HEK293 (cell line): ENCODE measurements around the gene DCDC2.

ENCODE experiments used
- CTCF ChIA-PET: fragments of 350-600 bp; formaldehyde crosslinking; extraction: SDS; loops from one replicate; lab custom pipeline; 2021; ENCODE audit warnings: antibody characterized with exemption; lab: Yijun Ruan, JAX
- POLR2A ChIA-PET: fragments of 300-600 bp; formaldehyde crosslinking; extraction: SDS; loops from one replicate; lab custom pipeline; 2020; ENCODE audit warnings: antibody characterized with exemption, inconsistent platforms; lab: Yijun Ruan, JAX
- H3K27ac ChIP-seq: fragments of 200-500 bp; sonication (Bioruptor generic); 2 replicates; pipeline ENCODE4 v1.5.1; 2014; ENCODE audit warnings: low read depth, low read length, control low read depth, inconsistent platforms; ENCODE audit errors: extremely low read depth
- H3K36me3 ChIP-seq, 2 experiments: fragments of 200-500 bp in 1 of 2; sonication (Bioruptor generic) in 1 of 2; 1 replicate in 1 of 2; 2 replicates in 1 of 2; pipeline ENCODE4 v1.5.1; 2014 to 2017; ENCODE audit warnings: inconsistent platforms in 2 of 2, low read length in 2 of 2; ENCODE audit not compliant: control insufficient read depth in 2 of 2, insufficient read depth in 1 of 2
- H3K4me1 ChIP-seq: fragments of 200-500 bp; sonication (Bioruptor generic); 2 replicates; pipeline ENCODE4 v1.5.1; 2014; ENCODE audit warnings: mild to moderate bottlenecking, low read length, inconsistent platforms; ENCODE audit not compliant: control insufficient read depth, insufficient read depth
- H3K4me3 ChIP-seq: 2 replicates; pipeline ENCODE4 v1.5.1; 2011; ENCODE audit warnings: low read depth, mild to moderate bottlenecking, control low read depth, low read length, moderate library complexity
- H3K9me3 ChIP-seq: fragments of 200-500 bp; sonication (Bioruptor generic); 2 replicates; pipeline ENCODE4 v1.5.1; 2014; ENCODE audit warnings: low read depth, low read length, inconsistent platforms; ENCODE audit not compliant: control insufficient read depth, insufficient read depth
- HIC1 ChIP-seq: fragments of 450-650 bp; formaldehyde crosslinking; IDR thresholded peaks from 2 replicates; pipeline ENCODE4 v1.5.1; 2016; ENCODE audit warnings: missing biosample characterization, missing genetic modification characterization
- PRDM10 ChIP-seq: fragments of 450-650 bp; formaldehyde crosslinking; IDR thresholded peaks from 2 replicates; pipeline ENCODE4 v1.5.1; 2016; ENCODE audit warnings: missing biosample characterization, missing genetic modification characterization
- SCRT1 ChIP-seq: fragments of 450-650 bp; formaldehyde crosslinking; IDR thresholded peaks from 2 replicates; pipeline ENCODE4 v1.5.1; 2016; ENCODE audit warnings: missing biosample characterization, missing genetic modification characterization, borderline replicate concordance
- ZBTB17 ChIP-seq: fragments of 450-650 bp; formaldehyde crosslinking; IDR thresholded peaks from 2 replicates; pipeline ENCODE4 v1.5.1; 2016; ENCODE audit warnings: missing biosample characterization, missing genetic modification characterization
- ZBTB6 ChIP-seq: fragments of 450-650 bp; formaldehyde crosslinking; IDR thresholded peaks from 2 replicates; pipeline ENCODE4 v1.5.1; 2017; ENCODE audit warnings: missing biosample characterization, missing genetic modification characterization
- ZNF2 ChIP-seq: fragments of 450-650 bp; formaldehyde crosslinking; IDR thresholded peaks from 2 replicates; pipeline ENCODE4 v1.5.1; 2016; ENCODE audit warnings: missing biosample characterization, missing genetic modification characterization
- ZNF280C ChIP-seq: fragments of 450-650 bp; formaldehyde crosslinking; IDR thresholded peaks from 2 replicates; pipeline ENCODE4 v1.5.1; 2016; ENCODE audit warnings: missing biosample characterization, missing genetic modification characterization
- ZNF548 ChIP-seq: fragments of 450-650 bp; formaldehyde crosslinking; IDR thresholded peaks from 2 replicates; pipeline ENCODE4 v1.5.1; 2016; ENCODE audit warnings: missing biosample characterization, missing genetic modification characterization
- ZNF585B ChIP-seq: fragments of 450-650 bp; formaldehyde crosslinking; IDR thresholded peaks from 2 replicates; pipeline ENCODE4 v1.5.1; 2016; ENCODE audit warnings: missing biosample characterization, missing genetic modification characterization
- ZNF623 ChIP-seq: fragments of 450-650 bp; formaldehyde crosslinking; IDR thresholded peaks from 2 replicates; pipeline ENCODE4 v1.5.1; 2016; ENCODE audit warnings: missing biosample characterization, missing genetic modification characterization
- ZNF645 ChIP-seq: fragments of 450-650 bp; formaldehyde crosslinking; IDR thresholded peaks from 2 replicates; pipeline ENCODE4; 2016; ENCODE audit warnings: missing biosample characterization, missing genetic modification characterization
- ZNF660 ChIP-seq: fragments of 450-650 bp; IDR thresholded peaks from 2 replicates; pipeline ENCODE4 v1.5.1; 2018; ENCODE audit warnings: missing biosample characterization, mild to moderate bottlenecking, missing genetic modification characterization
- ZSCAN4 ChIP-seq: fragments of 450-650 bp; formaldehyde crosslinking; IDR thresholded peaks from 2 replicates; pipeline ENCODE4 v1.5.1; 2017; ENCODE audit warnings: missing biosample characterization, missing genetic modification characterization

The DCDC2 gene

GRCh38 chr6:24394061-24394779, 36.4 kb upstream of the DCDC2 start:
- ChIA-PET POLR2A (no interaction called here), CTCF (interaction anchor here (3.7 kb wide), 1 partner anchor 112 kb away, joined by 33 read pairs; no protein-coding TSS in a partner anchor)
- H3K36me3 ChIP-seq, result no peaks in the 10 kb centered on the region
- no peak overlapping the region for H3K27ac ChIP-seq
- no peaks in the 10 kb centered on the region for H3K9me3 ChIP-seq
- no peak overlapping the region for H3K4me3 ChIP-seq
- TF ChIP-seq ZNF548 (no peak), ZNF660 (tag by site-specific recombination) (no peak), PRDM10 (tag by site-specific recombination) (no peak), ZBTB17 (tag by site-specific recombination) (no peak), ZBTB6 (tag by site-specific recombination) (no peak), SCRT1 (tag by site-specific recombination) (no peak), ZNF280C (tag by site-specific recombination) (no peak), ZNF585B (tag by site-specific recombination) (no peak), ZNF623 (tag by site-specific recombination) (no peak), ZNF2 (tag by site-specific recombination) (no peak), ZNF645 (tag by site-specific recombination) (no peak), ZSCAN4 (tag by site-specific recombination) (no peak)
- H3K4me1 ChIP-seq, result no peaks in the 10 kb centered on the region

GRCh38 chr6:24391756-24392405, 34.0 kb upstream of the DCDC2 start:
- Histone ChIP-seq H3K4me3 (no peak overlapping the region), H3K9me3 (no peaks in the 10 kb centered on the region), H3K36me3 (no peaks in the 10 kb centered on the region), H3K4me1 (no peaks in the 10 kb centered on the region), H3K27ac (no peak overlapping the region)
- ChIA-PET POLR2A (interaction anchor here (2.0 kb wide), 1 partner anchor 10 kb away, joined by 6 read pairs; the partner anchor contains the start of gene MRS2), CTCF (interaction anchor here (0.8 to 3.7 kb wide), 4 partner anchors 11 to 117 kb away, joined by 3 to 33 read pairs (median 6); partner anchors contain the start of gene MRS2)
- TF ChIP-seq HIC1 (tag by site-specific recombination), result no peak
